Activated B cell treated with CpG ODN at 0.5 μM for 24 hours (primary cell): ENCODE measurements around the gene DUSP22. TPM values are rescaled to one million over a fixed set of nuclear protein-coding genes. Genes with fewer than 3 reads are reported as not detected.

Experiments used
- ATAC-seq: fragments of 200-7000 bp; cut with Tn5 transposase; one replicate; pipeline ENCODE4 v1.10.0; 2021; ENCODE audit warnings: low read depth, mild to moderate bottlenecking, moderate library complexity
- CTCF ChIA-PET: fragments of 350-600 bp; sonication (Branson Sonifier 250); formaldehyde crosslinking; loops from one replicate; lab custom pipeline; 2021; ENCODE audit warnings: antibody characterized with exemption; lab: Charles Lee
- POLR2A ChIA-PET: fragments of 350-600 bp; sonication (Branson Sonifier 250); formaldehyde crosslinking; loops from one replicate; lab custom pipeline; 2021; ENCODE audit warnings: antibody characterized with exemption; lab: Charles Lee
- DNase-seq: peaks from one replicate; pipeline ENCODE4 v3.0.0; 2022
- H3K27ac Mint-ChIP-seq: one replicate; pipeline ENCODE4 v1.8.0; 2020; ENCODE audit warnings: mixed read lengths
- H3K27me3 Mint-ChIP-seq: one replicate; pipeline ENCODE4 v1.8.0; 2021; ENCODE audit warnings: mixed read lengths
- H3K36me3 Mint-ChIP-seq: one replicate; pipeline ENCODE4 v1.8.0; 2021; ENCODE audit warnings: low read depth, mixed read lengths
- H3K4me1 Mint-ChIP-seq: one replicate; pipeline ENCODE4 v1.8.0; 2021; ENCODE audit warnings: mixed read lengths
- H3K4me3 Mint-ChIP-seq: one replicate; pipeline ENCODE4 v1.8.0; 2020; ENCODE audit warnings: mild to moderate bottlenecking, mixed read lengths
- H3K9me3 Mint-ChIP-seq: one replicate; pipeline ENCODE4 v1.8.0; 2020; ENCODE audit warnings: mixed read lengths
- CTCF ChIP-seq: fragments of 200-600 bp; IDR thresholded peaks from one replicate; pipeline ENCODE4 v1.8.0; 2022; ENCODE audit warnings: antibody characterized with exemption, mild to moderate bottlenecking
- intact Hi-C: fragments of 100-400 bp; cut with micrococcal nuclease; formaldehyde crosslinking; loops from one replicate; pipeline ENCODE4 v1.15.1; 2024
- total RNA-seq: library from RNA; stranded (reverse); gene quantifications from 2 replicates; pipeline ENCODE4 v1.2.3, GENCODE V29; 2022

DUSP22 gene
- total RNA-seq, 1 donor from 2014 or later, result 153 TPM

GRCh38 chr6:330948-331347 lies 38.7 kb downstream of the DUSP22 start:
- H3K36me3 Mint-ChIP-seq, result peaks cover 10% of the 10 kb centered on the region
- ATAC-seq (no peak), DNase-seq (no peak)
- H3K4me1 Mint-ChIP-seq, result peaks cover 25% of the 10 kb centered on the region
- no peak overlapping the region for H3K4me3 Mint-ChIP-seq
- H3K27ac Mint-ChIP-seq, result no peak overlapping the region
- TF ChIP-seq CTCF, result no peak
- CTCF ChIA-PET, result interaction anchor here (0.8 to 1.5 kb wide), 3 partner anchors 20 to 30 kb away, joined by 3 to 4 read pairs (median 3); no protein-coding TSS in a partner anchor
- no peaks in the 10 kb centered on the region for H3K9me3 Mint-ChIP-seq
- intact Hi-C loops, result loop anchor here (1.0 kb wide), 1 partner anchor 10 kb away; no protein-coding TSS in a partner anchor
- POLR2A ChIA-PET, result interaction anchor here (1.3 to 3.5 kb wide), 5 partner anchors 11 to 61 kb away, joined by 3 to 25 read pairs (median 15); partner anchors contain the start of genes DUSP22 and IRF4
- H3K27me3 Mint-ChIP-seq, result no peaks in the 10 kb centered on the region

GRCh38 chr6:331622-332521 lies 39.6 kb downstream of the DUSP22 start:
- no peak overlapping the region for H3K27ac Mint-ChIP-seq
- DNase-seq, result peak; percentile 11
- H3K9me3 Mint-ChIP-seq, result no peaks in the 10 kb centered on the region
- CTCF ChIA-PET, result interaction anchor here (0.9 to 1.5 kb wide), 3 partner anchors 21 to 105 kb away, joined by 3 to 4 read pairs (median 3); no protein-coding TSS in a partner anchor
- POLR2A ChIA-PET, result interaction anchor here (0.7 to 3.5 kb wide), 10 partner anchors 10 to 71 kb away, joined by 3 to 25 read pairs (median 8); partner anchors contain the start of genes DUSP22 and IRF4
- peak; percentile 13 for ATAC-seq
- TF ChIP-seq CTCF, result no peak
- peaks cover 31% of the 10 kb centered on the region for H3K4me1 Mint-ChIP-seq
- no peak overlapping the region for H3K4me3 Mint-ChIP-seq
- intact Hi-C loops, result loop anchor here (1.0 kb wide), 1 partner anchor 9 kb away; no protein-coding TSS in a partner anchor
- no peaks in the 10 kb centered on the region for H3K27me3 Mint-ChIP-seq
- H3K36me3 Mint-ChIP-seq, result peaks cover under 1% of the 10 kb centered on the region

- no peak for ATAC-seq
- H3K9me3 Mint-ChIP-seq, result no peaks in the 10 kb centered on the region
- TF ChIP-seq CTCF, result no peak
Measured at GRCh38 chr6:332671-333070, 40.4 kb downstream of the DUSP22 start.

GRCh38 chr6:333379-334002 lies 41.2 kb downstream of the DUSP22 start:
- ATAC-seq (no peak), DNase-seq (peak; percentile 4)
- Mint-ChIP-seq H3K27me3 (no peaks in the 10 kb centered on the region), H3K9me3 (no peaks in the 10 kb centered on the region), H3K4me3 (no peak overlapping the region), H3K4me1 (peaks cover 47% of the 10 kb centered on the region), H3K36me3 (no peaks in the 10 kb centered on the region), H3K27ac (no peak overlapping the region)
- CTCF ChIA-PET, result no interaction called here
- POLR2A ChIA-PET, result interaction anchor here (0.6 to 3.5 kb wide), 8 partner anchors 8 to 70 kb away, joined by 3 to 25 read pairs (median 6); partner anchors contain the start of gene IRF4
- intact Hi-C loops, result no loop called here
- TF ChIP-seq CTCF, result no peak

More at GRCh38 chr6:332671-333070, 40.4 kb downstream of the DUSP22 start:
- ChIA-PET CTCF (interaction anchor here (0.9 kb wide), 1 partner anchor 106 kb away, joined by 3 read pairs; no protein-coding TSS in a partner anchor), POLR2A (interaction anchor here (1.1 to 3.5 kb wide), 7 partner anchors 9 to 71 kb away, joined by 3 to 25 read pairs (median 10); partner anchors contain the start of genes DUSP22 and IRF4)
- DNase-seq, result peak; percentile 4
- intact Hi-C loops, result no loop called here
- H3K36me3 Mint-ChIP-seq, result no peaks in the 10 kb centered on the region
- no peak overlapping the region for H3K4me3 Mint-ChIP-seq
- peaks cover 39% of the 10 kb centered on the region for H3K4me1 Mint-ChIP-seq
- no peak overlapping the region for H3K27ac Mint-ChIP-seq
- H3K27me3 Mint-ChIP-seq, result no peaks in the 10 kb centered on the region
